ENCODE data around the gene LGR4. TPM values are rescaled to one million over a fixed set of nuclear protein-coding genes. Genes with fewer than 3 reads are reported as not detected.

The LGR4 gene
- total and polyA plus RNA-seq, 2 of the 13 experiments (the other 11 are each of a cell fraction or from before 2014, with no cell fraction given) = 42.1 to 68.7 TPM

GRCh38 chr11:27475622-27476021, 3.0 kb upstream of the LGR4 start (continued):
- TF ChIP-seq ZNF329 (CRISPR knock-in tag; IDR thresholded peaks at IDR 0.05; ENCODE audit: low read depth) (no peak), MNT (IDR thresholded peaks at IDR 0.05) (no peak), ZNF788 (CRISPR knock-in tag; IDR thresholded peaks at IDR 0.05; ENCODE audit: borderline replicate concordance) (peak; percentile 34; the same call in 1 of the 2 replicates), ZSCAN31 (CRISPR knock-in tag; IDR thresholded peaks at IDR 0.05; ENCODE audit: low read depth) (no peak), ZNF280B (CRISPR knock-in tag; IDR thresholded peaks at IDR 0.05; ENCODE audit: borderline replicate concordance) (no peak), FOXK2 (IDR thresholded peaks at IDR 0.05) (peak; percentile 87), RARG (CRISPR knock-in tag; IDR thresholded peaks at IDR 0.05; ENCODE audit: low read depth) (no peak), HOXA7 (CRISPR knock-in tag; IDR thresholded peaks at IDR 0.05) (no peak), ATF7 (IDR thresholded peaks at IDR 0.05) (no peak), ATF7 (CRISPR knock-in tag; IDR thresholded peaks at IDR 0.05) (no peak), MIER3 (CRISPR knock-in tag; IDR thresholded peaks at IDR 0.05; ENCODE audit: borderline replicate concordance) (peak; percentile 81; the same call in 1 of the 2 replicates), RBM39 (IDR thresholded peaks at IDR 0.05; ENCODE audit: low read depth, low read length, poor library complexity, severe bottlenecking) (no peak), ZNF451 (CRISPR knock-in tag; IDR thresholded peaks at IDR 0.05) (no peak), ZNF354B (CRISPR knock-in tag; IDR thresholded peaks at IDR 0.05) (no peak), RFX3 (CRISPR knock-in tag; IDR thresholded peaks at IDR 0.05) (no peak), ZSCAN9 (CRISPR knock-in tag; IDR thresholded peaks at IDR 0.05; ENCODE audit: borderline replicate concordance) (peak; percentile 77), MED8 (CRISPR knock-in tag; IDR thresholded peaks at IDR 0.05; ENCODE audit: insufficient replicate concordance) (peak; percentile 57), ZFP41 (CRISPR knock-in tag; IDR thresholded peaks at IDR 0.05; ENCODE audit: borderline replicate concordance) (no peak), CCDC6 (CRISPR knock-in tag; IDR thresholded peaks at IDR 0.05) (no peak; the same call in 1 of the 2 replicates), PHB2 (IDR thresholded peaks at IDR 0.05; ENCODE audit: partially characterized antibody) (no peak), TERF1 (CRISPR knock-in tag; IDR thresholded peaks at IDR 0.05) (no peak), GFI1 (CRISPR knock-in tag; IDR thresholded peaks at IDR 0.05; ENCODE audit: borderline replicate concordance) (peak; percentile 60; the same call in 1 of the 2 replicates)
- TF ChIP-seq, protein P1, sequence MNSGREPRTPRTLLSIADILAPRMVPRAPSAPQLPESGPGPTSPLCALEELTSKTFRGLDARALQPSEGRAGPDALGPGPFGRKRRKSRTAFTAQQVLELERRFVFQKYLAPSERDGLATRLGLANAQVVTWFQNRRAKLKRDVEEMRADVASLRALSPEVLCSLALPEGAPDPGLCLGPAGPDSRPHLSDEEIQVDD (CRISPR knock-in tag; IDR thresholded peaks at IDR 0.05; ENCODE audit: borderline replicate concordance) = no peak
- TF ChIP-seq, protein P2, sequence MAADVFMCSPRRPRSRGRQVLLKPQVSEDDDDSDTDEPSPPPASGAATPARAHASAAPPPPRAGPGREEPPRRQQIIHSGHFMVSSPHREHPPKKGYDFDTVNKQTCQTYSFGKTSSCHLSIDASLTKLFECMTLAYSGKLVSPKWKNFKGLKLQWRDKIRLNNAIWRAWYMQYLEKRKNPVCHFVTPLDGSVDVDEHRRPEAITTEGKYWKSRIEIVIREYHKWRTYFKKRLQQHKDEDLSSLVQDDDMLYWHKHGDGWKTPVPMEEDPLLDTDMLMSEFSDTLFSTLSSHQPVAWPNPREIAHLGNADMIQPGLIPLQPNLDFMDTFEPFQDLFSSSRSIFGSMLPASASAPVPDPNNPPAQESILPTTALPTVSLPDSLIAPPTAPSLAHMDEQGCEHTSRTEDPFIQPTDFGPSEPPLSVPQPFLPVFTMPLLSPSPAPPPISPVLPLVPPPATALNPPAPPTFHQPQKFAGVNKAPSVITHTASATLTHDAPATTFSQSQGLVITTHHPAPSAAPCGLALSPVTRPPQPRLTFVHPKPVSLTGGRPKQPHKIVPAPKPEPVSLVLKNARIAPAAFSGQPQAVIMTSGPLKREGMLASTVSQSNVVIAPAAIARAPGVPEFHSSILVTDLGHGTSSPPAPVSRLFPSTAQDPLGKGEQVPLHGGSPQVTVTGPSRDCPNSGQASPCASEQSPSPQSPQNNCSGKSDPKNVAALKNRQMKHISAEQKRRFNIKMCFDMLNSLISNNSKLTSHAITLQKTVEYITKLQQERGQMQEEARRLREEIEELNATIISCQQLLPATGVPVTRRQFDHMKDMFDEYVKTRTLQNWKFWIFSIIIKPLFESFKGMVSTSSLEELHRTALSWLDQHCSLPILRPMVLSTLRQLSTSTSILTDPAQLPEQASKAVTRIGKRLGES (CRISPR knock-in tag; IDR thresholded peaks at IDR 0.05; ENCODE audit: borderline replicate concordance) = no peak

Measured in HepG2 (cell line).